Neural cell (in vitro differentiated cells): Measurements from ENCODE around the gene PSMG3. TPM values are rescaled to one million over a fixed set of nuclear protein-coding genes. Genes with fewer than 3 reads are reported as not detected.

Experiments
- H2AFZ ChIP-seq: fragments of 200-600, 300-800 bp; sonication (generic), shearing (Covaris generic); 2 replicates; pipeline ENCODE4 v1.6.0; 2014; ENCODE audit warnings: low read depth, mild to moderate bottlenecking, antibody characterized with exemption, low read length, moderate library complexity
- H3F3A ChIP-seq: fragments of 200-600 bp; shearing (Covaris generic); 2 replicates; pipeline ENCODE4 v1.6.1; 2016; ENCODE audit warnings: mild to moderate bottlenecking, moderate library complexity, mixed read lengths, antibody characterized with exemption, low read length; ENCODE audit not compliant: insufficient read depth, poor library complexity, severe bottlenecking
- H3K27ac ChIP-seq: fragments of 200-600, 300-800 bp; sonication (generic), shearing (Covaris generic); 2 replicates; pipeline ENCODE4 v1.5.1; 2014; ENCODE audit warnings: mild to moderate bottlenecking, low read length, moderate library complexity
- H3K27me3 ChIP-seq: fragments of 300-800, 200-600 bp; sonication (generic), shearing (Covaris generic); 2 replicates; pipeline ENCODE4 v1.6.0; 2014; ENCODE audit warnings: mild to moderate bottlenecking, low read depth, low read length, moderate library complexity; ENCODE audit not compliant: insufficient read depth
- H3K36me3 ChIP-seq: fragments of 300-800, 200-600 bp; sonication (generic), shearing (Covaris generic); 2 replicates; pipeline ENCODE4 v1.5.1; 2014; ENCODE audit warnings: mild to moderate bottlenecking, antibody characterized with exemption, low read length, moderate library complexity; ENCODE audit not compliant: insufficient read depth
- H3K4me2 ChIP-seq: fragments of 300-800, 200-600 bp; sonication (generic), shearing (Covaris generic); 2 replicates; pipeline ENCODE4 v1.6.0; 2014; ENCODE audit warnings: mild to moderate bottlenecking, low read length
- H3K4me3 ChIP-seq: fragments of 300-800, 200-600 bp; sonication (generic), shearing (Covaris generic); 2 replicates; pipeline ENCODE4 v1.5.1; 2014; ENCODE audit warnings: mild to moderate bottlenecking, low read length, moderate library complexity
- H3K79me2 ChIP-seq: fragments of 200-600 bp; shearing (Covaris generic); replicated peaks from 2 replicates; pipeline ENCODE4 v1.6.0; 2014; ENCODE audit warnings: mild to moderate bottlenecking, low read length, moderate library complexity; ENCODE audit not compliant: insufficient read depth
- H3K9ac ChIP-seq: fragments of 300-800, 200-600 bp; sonication (generic), shearing (Covaris generic); 2 replicates; pipeline ENCODE4 v1.6.1; 2016; ENCODE audit warnings: mild to moderate bottlenecking, low read length, mixed read lengths
- H3K9me2 ChIP-seq: fragments of 200-600 bp; shearing (Covaris generic); 2 replicates; pipeline ENCODE4 v1.6.1; 2016; ENCODE audit warnings: mild to moderate bottlenecking, low read length, mixed read lengths; ENCODE audit not compliant: insufficient read depth
- H3K9me3 ChIP-seq: fragments of 200-600, 300-800 bp; sonication (generic), shearing (Covaris generic); 2 replicates; pipeline ENCODE4 v1.6.1; 2016; ENCODE audit warnings: mild to moderate bottlenecking, mixed run types, low read length, moderate library complexity, mixed read lengths
- H4K20me1 ChIP-seq: fragments of 200-600 bp; shearing (Covaris generic); 2 replicates; pipeline ENCODE4 v1.6.1; 2016; ENCODE audit warnings: mild to moderate bottlenecking, mixed run types; ENCODE audit not compliant: insufficient read depth
- CTCF ChIP-seq: fragments of 450-650 bp; IDR thresholded peaks from 2 replicates; pipeline ENCODE4 v1.5.1; 2014; ENCODE audit warnings: antibody characterized with exemption, mild to moderate bottlenecking, moderate library complexity; ENCODE audit not compliant: poor library complexity, severe bottlenecking
- EP300 ChIP-seq: fragments of 450-650 bp; conservative IDR thresholded peaks from 2 replicates; pipeline ENCODE4 v1.6.1; 2014; ENCODE audit warnings: antibody characterized with exemption, mild to moderate bottlenecking, moderate library complexity; ENCODE audit not compliant: poor library complexity, severe bottlenecking
- EZH2 ChIP-seq: fragments of 200-600, 300-800 bp; shearing (Covaris generic), sonication (generic); IDR thresholded peaks from 2 replicates; pipeline ENCODE4 v1.6.1; 2014; ENCODE audit warnings: antibody characterized with exemption, low read length, borderline replicate concordance, mild to moderate bottlenecking; ENCODE audit not compliant: insufficient read depth, poor library complexity, severe bottlenecking
- MXI1 ChIP-seq: fragments of 450-650 bp; conservative IDR thresholded peaks from 2 replicates; pipeline ENCODE4 v1.6.1; 2014; ENCODE audit warnings: antibody characterized with exemption, mild to moderate bottlenecking; ENCODE audit not compliant: poor library complexity, severe bottlenecking
- POLR2AphosphoS5 ChIP-seq: IDR thresholded peaks from 2 replicates; pipeline ENCODE4 v1.6.1; 2012
- RAD21 ChIP-seq: fragments of 450-650 bp; conservative IDR thresholded peaks from 2 replicates; pipeline ENCODE4 v1.6.1; 2014; ENCODE audit warnings: antibody characterized with exemption, mild to moderate bottlenecking, moderate library complexity
- REST ChIP-seq: IDR thresholded peaks from 2 replicates; pipeline ENCODE4 v1.6.1; 2012; ENCODE audit warnings: borderline replicate concordance
- SMC3 ChIP-seq: fragments of 450-650 bp; conservative IDR thresholded peaks from 2 replicates; pipeline ENCODE4 v1.6.1; 2014; ENCODE audit warnings: antibody characterized with exemption, mild to moderate bottlenecking, moderate library complexity; ENCODE audit not compliant: poor library complexity
- TAF1 ChIP-seq: IDR thresholded peaks from 2 replicates; pipeline ENCODE4 v1.6.1; 2012; ENCODE audit warnings: low read depth
- polyA plus RNA-seq: library from polyadenylated mRNA; depleted of rRNA; stranded (reverse); fragments of >200 nt; gene quantifications from 2 replicates; pipeline ENCODE4 v1.2.3, GENCODE V29; 2014

PSMG3 gene
- polyA plus RNA-seq, 1 donor from 2014 or later: 50.6 TPM

DNA sequence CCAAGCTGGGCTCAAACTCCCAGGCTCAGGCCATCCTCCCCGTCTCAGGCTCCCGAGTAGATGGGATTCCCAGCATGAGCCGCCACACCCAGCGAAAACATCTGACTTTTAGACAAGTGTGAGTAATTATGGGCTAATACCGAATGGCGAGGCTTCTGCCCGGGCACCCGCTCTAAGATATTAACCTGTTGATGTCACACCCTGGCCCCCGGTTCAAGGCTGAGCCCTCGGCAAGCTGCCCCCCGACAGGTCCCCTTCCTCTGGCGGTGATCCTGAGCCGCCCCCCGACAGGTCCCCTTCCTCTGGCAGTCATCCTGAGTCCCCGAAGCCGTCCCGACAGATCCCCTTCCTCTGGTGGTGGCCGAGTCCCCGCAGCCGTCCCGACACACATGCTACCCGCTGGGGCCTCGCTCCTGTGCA, 5.2 kb downstream of the PSMG3 start:
- no peak overlapping the region for H2AFZ ChIP-seq

DNA sequence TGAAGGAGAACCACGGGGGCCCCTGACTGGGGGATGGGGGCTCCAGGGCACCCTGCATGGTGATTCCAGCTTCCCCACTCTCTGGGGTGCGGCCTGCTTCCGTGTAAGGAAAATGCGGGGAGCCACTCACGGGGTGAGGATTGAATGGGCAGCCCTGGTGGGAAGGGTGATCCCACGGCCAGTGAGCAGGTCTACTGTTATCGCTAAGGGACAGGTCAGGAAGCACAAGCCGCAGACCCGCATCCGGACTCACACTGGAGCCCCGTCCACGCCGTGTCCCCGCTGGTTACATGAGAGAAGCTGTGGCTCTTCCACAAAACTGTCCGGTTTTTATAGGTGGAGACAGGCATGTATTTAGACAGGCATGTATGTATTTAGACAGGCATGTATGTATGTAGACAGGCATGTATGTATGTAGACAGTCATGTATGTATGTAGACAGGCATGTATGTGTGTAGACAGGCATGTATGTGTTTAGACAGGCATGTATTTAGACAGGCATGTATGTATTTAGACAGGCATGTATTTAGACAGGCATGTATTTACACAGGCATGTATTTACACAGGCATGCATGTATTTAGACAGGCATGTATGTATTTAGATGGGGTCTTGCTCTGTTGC, 5.7 kb downstream of the PSMG3 start:
- no peaks in the 10 kb centered on the region for H3K9me3 ChIP-seq
- H4K20me1 ChIP-seq: no peaks in the 10 kb centered on the region
- no peak overlapping the region for H3K4me3 ChIP-seq
- H3F3A ChIP-seq: no peaks in the 10 kb centered on the region
- no peaks in the 10 kb centered on the region for H3K27me3 ChIP-seq
- no peak for TF ChIP-seq CTCF
- no peak for TF ChIP-seq RAD21
- TF ChIP-seq EZH2: no peak
- no peak for TF ChIP-seq EP300
- TF ChIP-seq REST: no peak
- H3K79me2 ChIP-seq: no peaks in the 10 kb centered on the region
- no peaks in the 10 kb centered on the region for H3K36me3 ChIP-seq
- no peak overlapping the region for H2AFZ ChIP-seq
- H3K4me2 ChIP-seq: no peak overlapping the region
- no peak overlapping the region for H3K9ac ChIP-seq
- H3K27ac ChIP-seq: no peak overlapping the region
- no peaks in the 10 kb centered on the region for H3K9me2 ChIP-seq

More for the DNA sequence above, 5.2 kb downstream of the PSMG3 start:
- no peak overlapping the region for H3K9ac ChIP-seq
- no peaks in the 10 kb centered on the region for H3K9me3 ChIP-seq
- no peak overlapping the region for H3K27ac ChIP-seq
- no peak overlapping the region for H3K4me3 ChIP-seq
- H3K4me2 ChIP-seq: no peak overlapping the region
- no peaks in the 10 kb centered on the region for H3K27me3 ChIP-seq
- no peaks in the 10 kb centered on the region for H4K20me1 ChIP-seq
- H3K79me2 ChIP-seq: no peaks in the 10 kb centered on the region
- H3K36me3 ChIP-seq: no peaks in the 10 kb centered on the region
- no peaks in the 10 kb centered on the region for H3K9me2 ChIP-seq
- H3F3A ChIP-seq: no peaks in the 10 kb centered on the region
- TF ChIP-seq MXI1 (no peak), POLR2AphosphoS5 (no peak), TAF1 (no peak), EP300 (no peak), CTCF (no peak), SMC3 (no peak), REST (no peak), EZH2 (no peak), RAD21 (no peak)
